Activated naive CD4-positive, alpha-beta T cell treated with anti-CD3 and anti-CD28 coated beads, Interleukin-2, amount 10 ng/mL, durations not matched to agents 7 days and 5 days (primary cell): ENCODE measurements around the gene SDK1.
A peak's percentile ranks its signal among the peaks of the same experiment; 100 is the strongest.

ENCODE experiments used
- CTCF ChIA-PET: fragments of 350-600 bp; sonication (Branson Sonifier 250); formaldehyde crosslinking; loops from one replicate; lab custom pipeline; 2021; ENCODE audit warnings: antibody characterized with exemption; lab: Charles Lee
- DNase-seq: peaks from one replicate; pipeline ENCODE4 v3.0.0-alpha.2; 2020
- H3K27ac Mint-ChIP-seq: one replicate; pipeline ENCODE4 v1.8.0; 2021; ENCODE audit warnings: mild to moderate bottlenecking, moderate library complexity, mixed read lengths
- H3K27me3 Mint-ChIP-seq: one replicate; pipeline ENCODE4 v1.8.0; 2021; ENCODE audit warnings: mild to moderate bottlenecking, mixed read lengths
- H3K36me3 Mint-ChIP-seq: one replicate; pipeline ENCODE4 v1.8.0; 2021; ENCODE audit warnings: mixed read lengths
- H3K4me1 Mint-ChIP-seq: one replicate; pipeline ENCODE4 v1.8.0; 2021; ENCODE audit warnings: mixed read lengths
- H3K4me3 Mint-ChIP-seq: one replicate; pipeline ENCODE4 v1.8.0; 2021; ENCODE audit warnings: mild to moderate bottlenecking, moderate library complexity, mixed read lengths
- H3K9me3 Mint-ChIP-seq: one replicate; pipeline ENCODE4 v1.8.0; 2021; ENCODE audit warnings: mixed read lengths

The SDK1 gene

GRCh38 chr7:3634396-3634795, 333.3 kb downstream of the SDK1 start:
- Mint-ChIP-seq H3K36me3 (no peaks in the 10 kb centered on the region), H3K4me1 (no peaks in the 10 kb centered on the region), H3K9me3 (peaks cover 9% of the 10 kb centered on the region), H3K27me3 (no peaks in the 10 kb centered on the region), H3K27ac (no peak overlapping the region), H3K4me3 (no peak overlapping the region)
- CTCF ChIA-PET, result no interaction called here
- DNase-seq, result no peak

- no peaks in the 10 kb centered on the region for H3K4me1 Mint-ChIP-seq
- CTCF ChIA-PET, result no interaction called here
- no peaks in the 10 kb centered on the region for H3K27me3 Mint-ChIP-seq
- no peak overlapping the region for H3K27ac Mint-ChIP-seq
- no peak overlapping the region for H3K4me3 Mint-ChIP-seq
- no peaks in the 10 kb centered on the region for H3K36me3 Mint-ChIP-seq
- no peak for DNase-seq
- H3K9me3 Mint-ChIP-seq, result peaks cover under 1% of the 10 kb centered on the region
These were observed 335.2 kb downstream of the SDK1 start for GRCh38 chr7:3636131-3636860.

GRCh38 chr7:3639253-3639652, 338.2 kb downstream of the SDK1 start:
- Mint-ChIP-seq H3K27me3 (no peaks in the 10 kb centered on the region), H3K9me3 (no peaks in the 10 kb centered on the region), H3K4me1 (no peaks in the 10 kb centered on the region), H3K27ac (no peak overlapping the region), H3K36me3 (no peaks in the 10 kb centered on the region), H3K4me3 (no peak overlapping the region)
- CTCF ChIA-PET, result no interaction called here
- no peak for DNase-seq

- Mint-ChIP-seq H3K4me1 (no peaks in the 10 kb centered on the region), H3K27me3 (no peaks in the 10 kb centered on the region), H3K9me3 (no peaks in the 10 kb centered on the region), H3K4me3 (no peak overlapping the region), H3K27ac (no peak overlapping the region), H3K36me3 (no peaks in the 10 kb centered on the region)
- DNase-seq, result no peak
- CTCF ChIA-PET, result no interaction called here
These were observed 340.5 kb downstream of the SDK1 start for GRCh38 chr7:3641582-3641981.

- H3K27me3 Mint-ChIP-seq, result no peaks in the 10 kb centered on the region
- H3K4me1 Mint-ChIP-seq, result no peaks in the 10 kb centered on the region
- H3K36me3 Mint-ChIP-seq, result no peaks in the 10 kb centered on the region
- CTCF ChIA-PET, result no interaction called here
- H3K27ac Mint-ChIP-seq, result no peak overlapping the region
- DNase-seq, result no peak
- H3K4me3 Mint-ChIP-seq, result no peak overlapping the region
- H3K9me3 Mint-ChIP-seq, result no peaks in the 10 kb centered on the region
These were observed 342.0 kb downstream of the SDK1 start for GRCh38 chr7:3643091-3643490.

- H3K4me1 Mint-ChIP-seq, result no peaks in the 10 kb centered on the region
- H3K36me3 Mint-ChIP-seq, result no peaks in the 10 kb centered on the region
- no peak overlapping the region for H3K4me3 Mint-ChIP-seq
- DNase-seq, result no peak
- no peak overlapping the region for H3K27ac Mint-ChIP-seq
- H3K9me3 Mint-ChIP-seq, result no peaks in the 10 kb centered on the region
- CTCF ChIA-PET, result no interaction called here
- peaks cover 4% of the 10 kb centered on the region for H3K27me3 Mint-ChIP-seq
These were observed 347.2 kb downstream of the SDK1 start for GRCh38 chr7:3648276-3648675.

GRCh38 chr7:3649250-3649649, 348.2 kb downstream of the SDK1 start:
- no peaks in the 10 kb centered on the region for H3K4me1 Mint-ChIP-seq
- no peak overlapping the region for H3K27ac Mint-ChIP-seq
- no peaks in the 10 kb centered on the region for H3K9me3 Mint-ChIP-seq
- no peak overlapping the region for H3K4me3 Mint-ChIP-seq
- DNase-seq, result no peak
- no peaks in the 10 kb centered on the region for H3K36me3 Mint-ChIP-seq
- peaks cover 4% of the 10 kb centered on the region for H3K27me3 Mint-ChIP-seq
- CTCF ChIA-PET, result no interaction called here

GRCh38 chr7:3649678-3650440, 348.8 kb downstream of the SDK1 start:
- Mint-ChIP-seq H3K36me3 (no peaks in the 10 kb centered on the region), H3K4me1 (no peaks in the 10 kb centered on the region), H3K9me3 (no peaks in the 10 kb centered on the region), H3K4me3 (no peak overlapping the region), H3K27me3 (peaks cover 4% of the 10 kb centered on the region), H3K27ac (no peak overlapping the region)
- no peak for DNase-seq
- CTCF ChIA-PET, result interaction anchor here (0.7 kb wide), 1 partner anchor 784 kb away, joined by 3 read pairs; no protein-coding TSS in a partner anchor

GRCh38 chr7:3650844-3651243, 349.8 kb downstream of the SDK1 start:
- no peak for DNase-seq
- H3K4me3 Mint-ChIP-seq, result no peak overlapping the region
- no peak overlapping the region for H3K27ac Mint-ChIP-seq
- H3K36me3 Mint-ChIP-seq, result no peaks in the 10 kb centered on the region
- H3K27me3 Mint-ChIP-seq, result peaks cover 4% of the 10 kb centered on the region
- H3K4me1 Mint-ChIP-seq, result no peaks in the 10 kb centered on the region
- CTCF ChIA-PET, result interaction anchor here (0.6 kb wide), 1 partner anchor 253 kb away, joined by 4 read pairs; no protein-coding TSS in a partner anchor
- H3K9me3 Mint-ChIP-seq, result no peaks in the 10 kb centered on the region

GRCh38 chr7:3655635-3656034, 354.6 kb downstream of the SDK1 start:
- DNase-seq, result no peak
- Mint-ChIP-seq H3K4me3 (no peak overlapping the region), H3K36me3 (no peaks in the 10 kb centered on the region), H3K4me1 (no peaks in the 10 kb centered on the region), H3K27me3 (no peaks in the 10 kb centered on the region), H3K27ac (no peak overlapping the region), H3K9me3 (no peaks in the 10 kb centered on the region)
- CTCF ChIA-PET, result no interaction called here

GRCh38 chr7:3657206-3657605, 356.2 kb downstream of the SDK1 start:
- Mint-ChIP-seq H3K9me3 (no peaks in the 10 kb centered on the region), H3K4me1 (no peaks in the 10 kb centered on the region), H3K4me3 (no peak overlapping the region), H3K27ac (no peak overlapping the region), H3K27me3 (no peaks in the 10 kb centered on the region), H3K36me3 (no peaks in the 10 kb centered on the region)
- CTCF ChIA-PET, result interaction anchor here (0.7 kb wide), 1 partner anchor 43 kb away, joined by 3 read pairs; no protein-coding TSS in a partner anchor
- no peak for DNase-seq

- Mint-ChIP-seq H3K9me3 (no peaks in the 10 kb centered on the region), H3K4me3 (no peak overlapping the region), H3K27ac (no peak overlapping the region), H3K27me3 (no peaks in the 10 kb centered on the region), H3K4me1 (no peaks in the 10 kb centered on the region), H3K36me3 (no peaks in the 10 kb centered on the region)
- CTCF ChIA-PET, result no interaction called here
- DNase-seq, result no peak
These were observed 367.7 kb downstream of the SDK1 start for GRCh38 chr7:3668743-3669142.

GRCh38 chr7:3670898-3671297, 369.8 kb downstream of the SDK1 start:
- Mint-ChIP-seq H3K9me3 (no peaks in the 10 kb centered on the region), H3K36me3 (no peaks in the 10 kb centered on the region), H3K4me3 (no peak overlapping the region), H3K27me3 (no peaks in the 10 kb centered on the region), H3K4me1 (no peaks in the 10 kb centered on the region), H3K27ac (no peak overlapping the region)
- no peak for DNase-seq
- CTCF ChIA-PET, result no interaction called here

- H3K27me3 Mint-ChIP-seq, result no peaks in the 10 kb centered on the region
- H3K4me3 Mint-ChIP-seq, result no peak overlapping the region
- CTCF ChIA-PET, result interaction anchor here (0.9 to 1.6 kb wide), 6 partner anchors 10 to 809 kb away, joined by 3 to 4 read pairs (median 3); partner anchors contain the start of gene SDK1
- no peak overlapping the region for H3K27ac Mint-ChIP-seq
- H3K4me1 Mint-ChIP-seq, result no peaks in the 10 kb centered on the region
- DNase-seq, result peak; percentile 66
- no peaks in the 10 kb centered on the region for H3K36me3 Mint-ChIP-seq
- no peaks in the 10 kb centered on the region for H3K9me3 Mint-ChIP-seq
These were observed 372.5 kb downstream of the SDK1 start for GRCh38 chr7:3673524-3673923.

GRCh38 chr7:3678314-3678810, 377.3 kb downstream of the SDK1 start:
- H3K27me3 Mint-ChIP-seq, result no peaks in the 10 kb centered on the region
- no peak for DNase-seq
- H3K4me3 Mint-ChIP-seq, result no peak overlapping the region
- CTCF ChIA-PET, result no interaction called here
- no peak overlapping the region for H3K27ac Mint-ChIP-seq
- no peaks in the 10 kb centered on the region for H3K4me1 Mint-ChIP-seq
- no peaks in the 10 kb centered on the region for H3K36me3 Mint-ChIP-seq
- H3K9me3 Mint-ChIP-seq, result no peaks in the 10 kb centered on the region
